ENCODE results near the gene DIO3.

The DIO3 gene

GRCh38 chr14:101561145-101561896 is at the start of gene DIO3:
DIO3 (plus strand) TSS chr14:101561495.
- DNase-seq (ENCODE audit: low read depth), result no peak

- no peak for DNase-seq (ENCODE audit: low read depth)
These were observed 49.5 kb upstream of the DIO3 start for GRCh38 chr14:101511620-101512375.

GRCh38 chr14:101512376-101512695 is 49.0 kb upstream of the DIO3 start:
- no peak for DNase-seq (ENCODE audit: low read depth)

- no peak for DNase-seq (ENCODE audit: low read depth)
These were observed 47.2 kb upstream of the DIO3 start for GRCh38 chr14:101514136-101514535.

GRCh38 chr14:101516401-101516800 is 44.9 kb upstream of the DIO3 start:
- no peak for DNase-seq (ENCODE audit: low read depth)

- no peak for DNase-seq (ENCODE audit: low read depth)
These were observed 42.5 kb upstream of the DIO3 start for GRCh38 chr14:101518611-101519473.

- no peak for DNase-seq (ENCODE audit: low read depth)
These were observed 40.4 kb upstream of the DIO3 start for GRCh38 chr14:101520621-101521472.

GRCh38 chr14:101521473-101521915 is 39.8 kb upstream of the DIO3 start:
- no peak for DNase-seq (ENCODE audit: low read depth)

- no peak for DNase-seq (ENCODE audit: low read depth)
These were observed 39.3 kb upstream of the DIO3 start for GRCh38 chr14:101521978-101522377.

- DNase-seq (ENCODE audit: low read depth), result no peak
These were observed 35.4 kb upstream of the DIO3 start for GRCh38 chr14:101525640-101526527.

- no peak for DNase-seq (ENCODE audit: low read depth)
These were observed 33.3 kb upstream of the DIO3 start for GRCh38 chr14:101527987-101528386.

GRCh38 chr14:101529079-101529478 is 32.2 kb upstream of the DIO3 start:
- no peak for DNase-seq (ENCODE audit: low read depth)

GRCh38 chr14:101534198-101534597 is 27.1 kb upstream of the DIO3 start:
- DNase-seq (ENCODE audit: low read depth), result no peak

- DNase-seq (ENCODE audit: low read depth), result no peak
These were observed 26.1 kb upstream of the DIO3 start for GRCh38 chr14:101535232-101535631.

GRCh38 chr14:101535701-101536207 is 25.5 kb upstream of the DIO3 start:
- no peak for DNase-seq (ENCODE audit: low read depth)

- DNase-seq (ENCODE audit: low read depth), result no peak
These were observed 24.0 kb upstream of the DIO3 start for GRCh38 chr14:101537286-101537685.

GRCh38 chr14:101538878-101539277 is 22.4 kb upstream of the DIO3 start:
- no peak for DNase-seq (ENCODE audit: low read depth)

- DNase-seq (ENCODE audit: low read depth), result no peak
These were observed 21.4 kb upstream of the DIO3 start for GRCh38 chr14:101539880-101540279.

GRCh38 chr14:101540481-101541462 is 20.5 kb upstream of the DIO3 start:
- no peak for DNase-seq (ENCODE audit: low read depth)
